Natural killer cell (primary cell): ENCODE results near the gene FANCE. TPM values are rescaled to one million over a fixed set of nuclear protein-coding genes. Genes with fewer than 3 reads are reported as not detected.
A peak's percentile ranks its signal among the peaks of the same experiment; 100 is the strongest.

ENCODE experiments used
- ATAC-seq, 3 donors: fragments of 150-1000 bp in 2 of 3; fragments of 200-7000 bp in 1 of 3; cut with Tn5 transposase; 1 replicate in 1 of 3; 2 replicates in 2 of 3; pipeline ENCODE4 v1.10.0; 2021; ENCODE audit warnings: mild to moderate bottlenecking in 2 of 3, moderate library complexity in 2 of 3
- DNase-seq, 2 donors: peaks; one replicate each; pipeline versions ENCODE4 v3.0.0 to v3.0.0-alpha.2; 2013 to 2021; ENCODE audit warnings: mixed read lengths in 1 of 2
- H3K27ac ChIP-seq: one replicate; pipeline ENCODE4 v1.5.1; 2013; ENCODE audit warnings: mild to moderate bottlenecking, low read length
- H3K27me3 ChIP-seq: one replicate; pipeline ENCODE4 v1.6.1; 2013; ENCODE audit warnings: low read length; ENCODE audit not compliant: control insufficient read depth, insufficient read depth
- H3K36me3 ChIP-seq: one replicate; pipeline ENCODE4 v1.6.1; 2013; ENCODE audit warnings: low read length; ENCODE audit not compliant: control insufficient read depth, insufficient read depth
- H3K4me1 ChIP-seq: one replicate; pipeline ENCODE4 v1.6.1; 2013; ENCODE audit warnings: low read length; ENCODE audit not compliant: control insufficient read depth, insufficient read depth
- H3K4me3 ChIP-seq: one replicate; pipeline ENCODE4 v1.5.1; 2013; ENCODE audit warnings: low read length
- H3K9me3 ChIP-seq: one replicate; pipeline ENCODE4 v1.6.1; 2013; ENCODE audit warnings: low read length; ENCODE audit not compliant: control insufficient read depth, insufficient read depth
- H3K27ac Mint-ChIP-seq, 2 donors: one replicate each; pipeline ENCODE4 v1.8.0; 2022; ENCODE audit warnings: mild to moderate bottlenecking in 2 of 2, mixed read lengths in 2 of 2, moderate library complexity in 1 of 2
- H3K27me3 Mint-ChIP-seq, 2 donors: one replicate each; pipeline ENCODE4 v1.8.0; 2022; ENCODE audit warnings: low read depth in 2 of 2, mixed read lengths in 2 of 2
- H3K36me3 Mint-ChIP-seq: one replicate; pipeline ENCODE4 v1.8.0; 2022; ENCODE audit warnings: mixed read lengths
- H3K4me1 Mint-ChIP-seq, 2 donors: one replicate each; pipeline ENCODE4 v1.8.0; 2022; ENCODE audit warnings: mixed read lengths in 2 of 2
- H3K4me3 Mint-ChIP-seq: one replicate; pipeline ENCODE4 v1.8.0; 2022; ENCODE audit warnings: mild to moderate bottlenecking, moderate library complexity, mixed read lengths
- H3K9me3 Mint-ChIP-seq, 2 donors: one replicate each; pipeline ENCODE4 v1.8.0; 2022; ENCODE audit warnings: mixed read lengths in 2 of 2
- WGBS: methylation state at CpG from one replicate; pipeline ENCODE4 v1.1.7; 2013; ENCODE audit warnings: missing lambda C conversion rate; ENCODE audit not compliant: insufficient coverage; 5-methylcytosine and 5-hydroxymethylcytosine counted together
- intact Hi-C: fragments of 100-400 bp; cut with micrococcal nuclease; formaldehyde crosslinking; loops from one replicate; pipeline ENCODE4 v1.14.2; 2022
- total RNA-seq, 4 donors: library from RNA; stranded (reverse); fragments of 120-200 nt in 1 of 4; gene quantifications; one replicate each; pipeline versions ENCODE4 v1.2.3 to v1.2.4, GENCODE V29; 2013 to 2022
- TF ChIP-seq, protein P1 (sequence below): fragments of 200-600 bp; IDR thresholded peaks from one replicate; pipeline ENCODE4 v1.8.0; 2022; ENCODE audit warnings: antibody characterized with exemption

Gene FANCE
- total RNA-seq, 3 donors from 2014 or later (not counting 1 experiment from before 2014, with no cell fraction given), result 2.2 to 3.2 (median 2.6) TPM

DNA sequence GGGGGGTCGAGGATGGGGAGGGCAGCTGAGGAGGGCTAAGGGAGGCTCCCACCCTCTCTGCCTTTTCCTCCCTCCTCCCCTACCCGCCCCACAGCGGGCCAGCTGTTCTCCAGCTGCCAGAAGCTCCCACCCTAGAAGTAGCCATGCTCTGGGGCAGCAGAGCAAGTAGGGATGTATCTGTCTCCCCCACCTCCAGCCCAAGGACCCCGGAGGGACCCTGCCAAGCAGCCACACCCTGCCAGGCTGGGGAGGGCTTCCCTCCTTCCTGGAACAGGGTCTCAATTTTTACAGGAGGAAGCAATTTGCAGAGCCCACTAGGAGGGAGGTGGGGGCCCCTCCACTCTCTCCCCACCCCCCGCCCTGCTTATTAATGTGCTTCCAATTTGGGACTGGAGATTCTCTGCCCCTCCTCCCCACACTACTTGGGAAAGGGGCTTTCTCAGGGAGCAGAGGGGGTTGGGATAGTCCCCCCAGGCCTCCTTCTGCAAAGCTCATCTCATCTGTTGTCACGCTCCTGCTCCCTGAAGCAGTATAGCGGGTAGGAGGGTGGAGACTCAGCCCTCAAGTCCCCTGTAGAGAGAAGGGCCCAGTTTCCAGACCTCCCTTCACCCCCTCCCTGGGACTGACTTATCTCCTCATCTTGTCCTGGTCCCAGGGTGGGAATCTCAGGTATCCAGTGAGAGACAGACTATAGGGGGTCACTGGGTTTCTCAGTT, 40.3 kb downstream of the FANCE start:
- ATAC-seq, result no peak
- peak overlapping the region in 1 of 2 donors; percentile 45 for H3K27ac Mint-ChIP-seq
- no peaks in the 10 kb centered on the region for H3K27me3 ChIP-seq

DNA sequence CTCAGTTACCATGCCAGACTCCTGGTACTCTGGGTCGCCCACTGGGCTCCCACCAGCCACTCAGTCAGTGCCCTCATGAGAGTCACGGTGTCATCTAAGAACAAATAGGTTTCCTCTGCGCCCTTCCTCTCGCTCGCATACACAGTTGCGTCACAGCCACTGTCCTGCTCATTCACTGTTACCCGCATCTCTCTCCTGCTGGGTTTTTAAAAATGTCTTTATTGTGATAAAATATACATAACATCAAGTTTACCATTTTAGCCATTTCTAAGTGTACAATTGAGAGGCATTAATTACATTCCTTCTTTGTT, 40.8 kb downstream of the FANCE start:
- DNase-seq (no peak), ATAC-seq (no peak)
- Mint-ChIP-seq H3K9me3 (no peaks in the 10 kb centered on the region), H3K36me3 (no peaks in the 10 kb centered on the region), H3K27ac (peak overlapping the region; percentile 45 to 64), H3K27me3 (peaks cover 9 to 13% of the 10 kb centered on the region in 2 donors), H3K4me3 (no peak overlapping the region), H3K4me1 (peaks cover 8 to 33% of the 10 kb centered on the region in 2 donors)
- Histone ChIP-seq H3K9me3 (no peaks in the 10 kb centered on the region), H3K4me1 (peaks cover 21% of the 10 kb centered on the region), H3K27me3 (peaks cover under 1% of the 10 kb centered on the region), H3K27ac (no peak overlapping the region), H3K4me3 (no peak overlapping the region), H3K36me3 (no peaks in the 10 kb centered on the region)
- WGBS, result 75% methylated on average over 6 of the region's 7 CpGs
- intact Hi-C loops, result no loop called here
- TF ChIP-seq, protein P1, sequence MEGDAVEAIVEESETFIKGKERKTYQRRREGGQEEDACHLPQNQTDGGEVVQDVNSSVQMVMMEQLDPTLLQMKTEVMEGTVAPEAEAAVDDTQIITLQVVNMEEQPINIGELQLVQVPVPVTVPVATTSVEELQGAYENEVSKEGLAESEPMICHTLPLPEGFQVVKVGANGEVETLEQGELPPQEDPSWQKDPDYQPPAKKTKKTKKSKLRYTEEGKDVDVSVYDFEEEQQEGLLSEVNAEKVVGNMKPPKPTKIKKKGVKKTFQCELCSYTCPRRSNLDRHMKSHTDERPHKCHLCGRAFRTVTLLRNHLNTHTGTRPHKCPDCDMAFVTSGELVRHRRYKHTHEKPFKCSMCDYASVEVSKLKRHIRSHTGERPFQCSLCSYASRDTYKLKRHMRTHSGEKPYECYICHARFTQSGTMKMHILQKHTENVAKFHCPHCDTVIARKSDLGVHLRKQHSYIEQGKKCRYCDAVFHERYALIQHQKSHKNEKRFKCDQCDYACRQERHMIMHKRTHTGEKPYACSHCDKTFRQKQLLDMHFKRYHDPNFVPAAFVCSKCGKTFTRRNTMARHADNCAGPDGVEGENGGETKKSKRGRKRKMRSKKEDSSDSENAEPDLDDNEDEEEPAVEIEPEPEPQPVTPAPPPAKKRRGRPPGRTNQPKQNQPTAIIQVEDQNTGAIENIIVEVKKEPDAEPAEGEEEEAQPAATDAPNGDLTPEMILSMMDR, result no peak

More for the DNA sequence above, 40.3 kb downstream of the FANCE start:
- no peak for DNase-seq
- peaks cover 9 to 13% of the 10 kb centered on the region in 2 donors for H3K27me3 Mint-ChIP-seq
- whole genome bisulfite sequencing, result 7% methylated on average over 4 of the region's 7 CpGs
- Histone ChIP-seq H3K36me3 (no peaks in the 10 kb centered on the region), H3K9me3 (no peaks in the 10 kb centered on the region), H3K4me1 (peaks cover 18% of the 10 kb centered on the region), H3K4me3 (no peak overlapping the region), H3K27ac (no peak overlapping the region)
- H3K4me1 Mint-ChIP-seq, result peaks cover 8 to 33% of the 10 kb centered on the region in 2 donors
- intact Hi-C loops, result no loop called here
- H3K4me3 Mint-ChIP-seq, result no peak overlapping the region
- H3K36me3 Mint-ChIP-seq, result no peaks in the 10 kb centered on the region
- H3K9me3 Mint-ChIP-seq, result no peaks in the 10 kb centered on the region
- TF ChIP-seq, protein P1, result no peak

DNA sequence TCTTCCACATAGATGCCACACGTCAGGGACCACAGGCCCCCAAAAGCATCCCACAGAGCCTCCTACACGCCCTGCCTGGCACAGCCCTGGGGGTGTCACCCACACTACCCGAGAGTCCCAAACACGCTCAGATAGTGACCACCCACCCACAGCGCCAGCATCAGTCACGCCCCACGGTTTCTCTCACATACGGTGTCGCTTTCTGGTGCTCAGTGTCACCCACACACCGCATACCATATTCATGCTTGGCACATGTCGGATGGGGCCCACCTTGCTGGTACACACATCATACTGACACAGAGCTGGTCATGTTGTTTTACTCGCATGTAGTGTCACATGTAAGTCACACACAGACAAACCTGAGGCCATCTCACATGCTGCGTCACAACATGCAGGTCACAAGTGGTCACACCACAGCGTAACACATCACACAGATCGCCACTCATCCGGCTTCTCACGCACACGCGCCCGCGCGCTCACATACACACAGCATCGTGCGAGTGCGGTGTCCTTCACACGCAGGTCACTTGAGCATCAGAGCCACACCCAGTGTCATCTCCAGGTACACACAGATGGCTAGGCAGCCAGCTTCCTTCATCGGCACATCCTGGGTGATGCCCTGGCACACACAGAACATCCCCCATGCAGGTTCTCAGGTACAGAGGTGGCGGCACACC, 41.3 kb downstream of the FANCE start:
- Histone ChIP-seq H3K36me3 (no peaks in the 10 kb centered on the region), H3K27me3 (peaks cover 6% of the 10 kb centered on the region), H3K4me1 (peaks cover 22% of the 10 kb centered on the region), H3K4me3 (no peak overlapping the region), H3K27ac (no peak overlapping the region), H3K9me3 (no peaks in the 10 kb centered on the region)
- ATAC-seq (peak in 1 of 3 donors; percentile 23), DNase-seq (no peak)
- intact Hi-C loops, result no loop called here
- Mint-ChIP-seq H3K36me3 (no peaks in the 10 kb centered on the region), H3K27me3 (peaks cover 9 to 15% of the 10 kb centered on the region in 2 donors), H3K4me1 (peaks cover 10 to 34% of the 10 kb centered on the region in 2 donors), H3K27ac (peak overlapping the region; percentile 45 to 64), H3K9me3 (no peaks in the 10 kb centered on the region), H3K4me3 (peak overlapping the region; percentile 0)
- WGBS, result 81% methylated on average over 28 of the region's 28 CpGs
- TF ChIP-seq, protein P1, result no peak
